GM12891 (cell line): ENCODE results near the gene CACNA2D1.

Experiments used
- PAX5 ChIP-seq: IDR thresholded peaks from 2 replicates; pipeline ENCODE4 v1.6.1; 2011; ENCODE audit warnings: low read length, moderate library complexity, mild to moderate bottlenecking; ENCODE audit not compliant: insufficient read depth, severe bottlenecking
- POLR2A ChIP-seq: IDR thresholded peaks from 2 replicates; pipeline ENCODE4 v1.6.1; 2011; ENCODE audit warnings: low read depth, low read length, control low read depth
- POLR2AphosphoS5 ChIP-seq: IDR thresholded peaks from 2 replicates; pipeline ENCODE4 v1.6.1; 2011; ENCODE audit warnings: low read depth, low read length, control low read depth
- POU2F2 ChIP-seq: IDR thresholded peaks from 2 replicates; pipeline ENCODE4 v1.6.1; 2011; ENCODE audit warnings: low read depth, mild to moderate bottlenecking, control low read depth, low read length, moderate library complexity
- SPI1 ChIP-seq: IDR thresholded peaks from 2 replicates; pipeline ENCODE4 v1.6.1; 2011; ENCODE audit warnings: low read depth, low read length, control low read depth
- TAF1 ChIP-seq: IDR thresholded peaks from 2 replicates; pipeline ENCODE4 v1.6.1; 2011; ENCODE audit warnings: low read depth, low read length, control low read depth

DNA sequence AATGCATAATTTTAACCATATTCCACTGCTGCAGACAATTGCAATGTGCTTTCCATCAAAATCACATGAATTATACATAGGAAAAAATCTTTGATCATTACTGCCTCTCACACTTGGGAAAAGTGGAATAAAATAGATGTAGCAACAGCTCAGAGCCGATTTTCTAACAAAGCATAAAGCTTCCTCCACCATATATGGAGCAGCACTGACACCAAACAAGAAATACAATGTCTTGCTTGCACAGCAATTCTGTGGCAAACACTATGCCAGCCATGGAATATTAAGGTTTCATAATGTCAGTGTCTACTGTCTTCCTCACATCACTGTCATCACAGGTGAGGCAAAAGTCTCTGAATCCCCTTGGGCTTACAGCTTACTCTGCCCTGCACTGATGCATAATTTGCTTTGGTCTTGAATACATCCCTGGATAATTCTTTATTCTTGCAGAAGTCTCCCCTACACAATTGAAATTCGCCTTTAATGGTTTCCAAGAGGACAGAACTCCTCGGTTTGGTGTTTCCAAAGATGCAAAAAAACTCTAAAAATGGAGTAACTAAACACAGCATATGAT is 198.5 kb downstream of the CACNA2D1 start:
- no peak for TF ChIP-seq POLR2A
- TF ChIP-seq TAF1, result no peak
- TF ChIP-seq POLR2AphosphoS5, result no peak
- TF ChIP-seq SPI1, result no peak
- TF ChIP-seq POU2F2, result no peak
- TF ChIP-seq PAX5, result no peak
